Measurements from ENCODE around the gene LIMS1.

The LIMS1 gene

GRCh38 chr2:108633409-108633808, 99.1 kb downstream of the LIMS1 start:
- DNase-seq (ENCODE audit: extremely low read depth, low read depth), result no peak
- TF ChIP-seq CTCF (IDR thresholded peaks at IDR 0.05; ENCODE audit: low read depth, low read length, missing control alignments), result no peak
- no peak overlapping the region for H3K4me3 ChIP-seq (replicated peaks; ENCODE audit: low read depth, low read length)

GRCh38 chr2:108634011-108634410, 99.7 kb downstream of the LIMS1 start:
- no peak overlapping the region for H3K4me3 ChIP-seq (replicated peaks; ENCODE audit: low read depth, low read length)
- DNase-seq (ENCODE audit: extremely low read depth, low read depth), result no peak
- no peak for TF ChIP-seq CTCF (IDR thresholded peaks at IDR 0.05; ENCODE audit: low read depth, low read length, missing control alignments)

GRCh38 chr2:108634576-108635160, 100.4 kb downstream of the LIMS1 start:
- DNase-seq (ENCODE audit: extremely low read depth, low read depth), result no peak
- no peak overlapping the region for H3K4me3 ChIP-seq (replicated peaks; ENCODE audit: low read depth, low read length)
- TF ChIP-seq CTCF (IDR thresholded peaks at IDR 0.05; ENCODE audit: low read depth, low read length, missing control alignments), result no peak

GRCh38 chr2:108635630-108636354, 101.5 kb downstream of the LIMS1 start:
- H3K4me3 ChIP-seq (replicated peaks; ENCODE audit: low read depth, low read length), result no peak overlapping the region
- no peak for DNase-seq (ENCODE audit: extremely low read depth, low read depth)
- TF ChIP-seq CTCF (IDR thresholded peaks at IDR 0.05; ENCODE audit: low read depth, low read length, missing control alignments), result no peak

DNA sequence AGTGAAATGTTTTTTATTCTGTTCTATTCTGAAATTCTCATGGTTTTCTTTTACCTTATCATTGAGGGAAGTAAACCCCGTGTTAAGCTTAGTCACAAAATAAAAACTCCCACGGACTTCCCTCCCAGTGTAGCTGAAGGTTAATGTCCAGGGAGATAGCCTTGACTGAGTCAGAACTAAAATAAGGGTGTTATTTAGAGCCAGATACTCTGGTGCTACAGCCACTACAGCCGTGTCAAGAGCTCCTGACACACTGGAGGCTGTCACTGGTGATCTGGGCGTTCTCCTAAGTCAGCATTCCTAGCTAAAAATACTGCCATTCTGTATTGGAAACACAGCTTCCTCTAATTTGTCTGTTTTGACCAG, 103.0 kb downstream of the LIMS1 start:
- no peak overlapping the region for H3K4me3 ChIP-seq (replicated peaks; ENCODE audit: low read depth, low read length)
- no peak for TF ChIP-seq CTCF (IDR thresholded peaks at IDR 0.05; ENCODE audit: low read depth, low read length, missing control alignments)
- DNase-seq (ENCODE audit: extremely low read depth, low read depth), result no peak

DNA sequence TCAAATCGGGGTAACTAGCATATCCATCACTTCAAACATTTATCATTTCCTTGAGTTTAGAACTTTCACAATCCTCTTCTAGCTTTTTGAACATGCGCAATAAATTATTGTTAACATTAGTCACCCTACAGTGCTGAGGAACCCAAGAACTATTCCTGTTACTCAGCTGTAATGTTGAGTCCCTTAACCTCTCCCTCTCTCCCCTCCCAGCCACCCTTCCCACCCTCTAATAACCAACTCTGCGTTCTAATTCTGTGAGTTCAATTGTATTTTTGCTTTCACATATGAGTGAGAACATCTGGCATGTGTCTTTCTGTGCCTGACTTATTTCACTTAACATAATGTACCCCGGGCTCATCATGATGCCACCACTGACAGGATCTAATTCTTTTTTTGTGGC, 106.5 kb downstream of the LIMS1 start:
- no peak for TF ChIP-seq CTCF (IDR thresholded peaks at IDR 0.05; ENCODE audit: low read depth, low read length, missing control alignments)
- no peak for DNase-seq (ENCODE audit: extremely low read depth, low read depth)
- H3K4me3 ChIP-seq (replicated peaks; ENCODE audit: low read depth, low read length), result no peak overlapping the region

Measured in HFF-Myc (cell line).